ENCODE results near the gene SNX6.

DNA sequence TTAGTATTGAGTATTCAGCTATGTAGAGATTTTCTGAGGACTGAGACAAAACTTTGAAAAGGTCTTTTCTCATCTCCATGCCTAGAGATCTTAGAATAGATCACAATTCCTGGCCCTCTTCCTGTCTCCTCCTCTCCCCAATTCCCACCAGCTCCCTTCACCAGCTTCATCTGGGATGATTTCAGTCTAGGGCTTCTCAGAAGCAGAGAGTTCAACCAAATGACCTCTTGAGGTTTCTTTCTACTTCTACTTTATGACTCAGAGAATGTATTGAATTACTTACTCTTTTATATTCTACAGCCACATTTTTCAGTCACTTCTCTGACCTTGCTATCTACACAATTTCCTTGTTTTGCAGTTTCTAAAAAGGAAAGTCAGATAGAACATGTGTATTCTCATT, 19.4 kb upstream of the SNX6 start:
- TF ChIP-seq CTCF (IDR thresholded peaks at IDR 0.05), result no peak
- TF ChIP-seq POLR2A (IDR thresholded peaks at IDR 0.05; ENCODE audit: low read depth), result no peak
- no peak for TF ChIP-seq POLR2AphosphoS5 (IDR thresholded peaks at IDR 0.05)
